HG02623 (cell line): Measurements from ENCODE around the gene XRN2.

Experiments
- ATAC-seq: cut with Tn5 transposase; IDR thresholded peaks from one replicate; pipeline ENCODE4 v1.9.1; 2021; ENCODE audit warnings: moderate library complexity; ENCODE audit not compliant: unreplicated experiment

Gene XRN2

GRCh38 chr20:21384308-21384892 lies 81.3 kb downstream of the XRN2 start:
- ATAC-seq = no peak

- ATAC-seq = no peak
Observed at GRCh38 chr20:21386111-21386510, 83.0 kb downstream of the XRN2 start.

- no peak for ATAC-seq
Observed at GRCh38 chr20:21387528-21387927, 84.4 kb downstream of the XRN2 start.

- no peak for ATAC-seq
Observed at GRCh38 chr20:21388566-21388965, 85.4 kb downstream of the XRN2 start.

GRCh38 chr20:21389368-21389767 lies 86.2 kb downstream of the XRN2 start:
- no peak for ATAC-seq

- ATAC-seq = no peak
Observed at GRCh38 chr20:21390768-21391167, 87.6 kb downstream of the XRN2 start.

GRCh38 chr20:21391185-21391971 lies 88.2 kb downstream of the XRN2 start:
- no peak for ATAC-seq

GRCh38 chr20:21391972-21392352 lies 88.8 kb downstream of the XRN2 start:
- no peak for ATAC-seq

- ATAC-seq = no peak
Observed at GRCh38 chr20:21393166-21393565, 90.0 kb downstream of the XRN2 start.

- ATAC-seq = no peak
Observed at GRCh38 chr20:21393816-21394519, 90.8 kb downstream of the XRN2 start.

- ATAC-seq = no peak
Observed at GRCh38 chr20:21394551-21394950, 91.4 kb downstream of the XRN2 start.

- no peak for ATAC-seq
Observed at GRCh38 chr20:21395051-21395665, 92.0 kb downstream of the XRN2 start.

- ATAC-seq = no peak
Observed at GRCh38 chr20:21395666-21396598, 92.8 kb downstream of the XRN2 start.

GRCh38 chr20:21396599-21397340 lies 93.6 kb downstream of the XRN2 start:
- ATAC-seq = no peak

GRCh38 chr20:21397341-21398108 lies 94.4 kb downstream of the XRN2 start, which contains the start of gene NKX2-4:
Gene NKX2-4, minus strand, starts transcription at chr20:21397526. Its CDS starts 127 bp downstream, at chr20:21397399.
- no peak for ATAC-seq

- no peak for ATAC-seq
Observed at GRCh38 chr20:21398109-21399004, 95.2 kb downstream of the XRN2 start.

GRCh38 chr20:21399005-21399475 lies 95.9 kb downstream of the XRN2 start:
- ATAC-seq = no peak

GRCh38 chr20:21411725-21412124 lies 108.6 kb downstream of the XRN2 start:
- no peak for ATAC-seq
